HG02642 (cell line): ENCODE data around the gene RILPL1.
"Not testable (repeated sequence)": the region's sequence is repeated elsewhere in the genome, so short reads cannot be mapped to it uniquely, and the experiment has no call there.

Experiments used
- ATAC-seq: cut with Tn5 transposase; IDR thresholded peaks from one replicate; pipeline ENCODE4 v1.9.1; 2021; ENCODE audit warnings: mild to moderate bottlenecking; ENCODE audit not compliant: unreplicated experiment, poor library complexity

The RILPL1 gene

GRCh38 chr12:123499332-123499731 is 34.2 kb downstream of the RILPL1 start:
- no peak for ATAC-seq

DNA sequence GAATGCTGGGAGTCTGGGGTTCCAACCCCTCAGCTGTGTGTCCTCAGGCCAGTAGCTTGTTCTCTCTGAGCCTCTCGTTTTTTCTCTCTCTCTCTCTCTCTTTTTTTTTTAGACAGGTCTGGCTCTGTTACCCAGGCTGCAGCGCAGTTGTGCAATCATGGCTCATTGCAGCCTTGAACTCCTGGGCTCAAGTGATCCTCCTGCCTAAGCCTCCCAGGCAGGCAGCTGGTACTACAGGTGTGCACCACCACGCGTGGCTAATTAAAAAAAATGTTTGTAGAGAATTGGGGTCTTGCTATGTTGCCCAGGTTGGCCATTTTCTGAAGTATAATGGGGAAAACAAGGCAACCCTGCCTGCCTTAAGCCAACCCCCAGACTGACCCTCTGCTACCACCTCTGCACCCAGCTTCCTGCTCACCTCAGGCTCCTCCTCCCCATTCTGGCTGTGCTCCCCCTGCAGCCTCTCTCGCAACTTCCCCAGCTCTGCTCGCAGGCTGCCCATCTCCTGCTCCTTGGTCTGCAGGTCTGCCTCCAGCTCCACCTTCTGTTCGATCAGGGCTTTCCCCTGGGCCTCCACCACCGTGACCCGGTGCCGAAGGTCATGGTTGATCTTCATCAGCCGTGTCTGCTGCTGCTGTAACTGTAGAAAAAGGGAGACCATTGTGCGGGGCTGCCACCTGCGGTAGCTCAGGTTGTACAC is 35.2 kb downstream of the RILPL1 start:
- ATAC-seq = no peak

DNA sequence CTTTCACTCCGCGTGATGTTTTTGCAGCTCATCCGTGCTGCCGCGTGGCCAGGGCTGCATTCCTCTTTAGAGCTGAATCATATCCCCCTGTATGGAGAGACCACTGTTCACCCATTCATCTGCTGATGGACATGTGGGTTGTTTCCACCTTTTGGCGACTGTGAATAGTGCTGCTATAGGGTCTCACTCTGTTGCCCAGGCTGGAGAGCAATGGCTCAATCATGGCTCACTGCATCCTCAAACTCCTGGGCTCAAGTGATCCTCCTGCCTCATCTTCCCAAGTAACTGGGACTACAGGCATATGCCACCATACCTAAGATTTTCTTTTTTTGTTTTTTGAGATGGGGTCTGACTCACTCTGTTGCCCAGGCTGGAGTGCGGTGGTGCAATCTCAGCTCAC is 36.5 kb downstream of the RILPL1 start:
- no peak for ATAC-seq

- ATAC-seq = no peak
Observed at GRCh38 chr12:123494124-123494851, 39.2 kb downstream of the RILPL1 start.

DNA sequence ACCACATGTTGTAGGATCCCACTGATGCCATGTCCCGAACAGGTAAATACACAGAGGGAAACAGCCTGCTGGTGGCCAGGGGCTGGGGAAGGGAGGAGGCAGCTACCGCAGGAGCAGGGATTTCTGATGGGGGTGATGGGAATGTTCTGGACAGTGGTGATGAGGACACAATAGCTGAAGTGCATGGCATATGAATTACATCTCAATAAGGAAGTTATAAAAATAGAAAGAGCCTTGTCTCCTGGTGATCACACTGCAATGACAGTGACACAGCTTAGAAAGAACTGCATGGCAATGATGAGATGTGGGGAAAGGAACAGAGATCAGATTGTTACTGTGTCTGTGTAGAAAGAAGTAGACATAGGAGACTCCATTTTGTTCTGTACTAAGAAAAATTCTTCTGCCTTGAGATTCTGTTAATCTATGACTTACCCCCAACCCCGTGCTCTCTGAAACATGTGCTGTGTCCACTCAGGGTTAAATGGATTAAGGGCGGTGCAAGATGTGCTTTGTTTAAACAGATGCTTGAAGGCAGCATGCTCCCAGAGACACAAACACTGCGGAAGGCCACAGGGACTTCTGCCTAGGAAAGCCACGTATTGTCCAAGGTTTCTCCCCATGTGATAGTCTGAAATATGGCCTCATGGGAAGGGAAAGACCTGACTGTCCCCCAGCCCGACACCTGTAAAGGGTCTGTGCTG is 41.0 kb downstream of the RILPL1 start:
- not testable (repeated sequence) for ATAC-seq

- no peak for ATAC-seq
Observed at GRCh38 chr12:123491481-123491880, 42.0 kb downstream of the RILPL1 start.

- ATAC-seq = no peak
Observed at GRCh38 chr12:123491056-123491455, 42.5 kb downstream of the RILPL1 start.

- ATAC-seq = no peak
Observed at GRCh38 chr12:123490089-123490488, 43.4 kb downstream of the RILPL1 start.

- no peak for ATAC-seq
Observed at GRCh38 chr12:123489580-123489979, 43.9 kb downstream of the RILPL1 start.

GRCh38 chr12:123488539-123489230 is 44.8 kb downstream of the RILPL1 start:
- no peak for ATAC-seq

- ATAC-seq = no peak
Observed at GRCh38 chr12:123487428-123487827, 46.1 kb downstream of the RILPL1 start.

DNA sequence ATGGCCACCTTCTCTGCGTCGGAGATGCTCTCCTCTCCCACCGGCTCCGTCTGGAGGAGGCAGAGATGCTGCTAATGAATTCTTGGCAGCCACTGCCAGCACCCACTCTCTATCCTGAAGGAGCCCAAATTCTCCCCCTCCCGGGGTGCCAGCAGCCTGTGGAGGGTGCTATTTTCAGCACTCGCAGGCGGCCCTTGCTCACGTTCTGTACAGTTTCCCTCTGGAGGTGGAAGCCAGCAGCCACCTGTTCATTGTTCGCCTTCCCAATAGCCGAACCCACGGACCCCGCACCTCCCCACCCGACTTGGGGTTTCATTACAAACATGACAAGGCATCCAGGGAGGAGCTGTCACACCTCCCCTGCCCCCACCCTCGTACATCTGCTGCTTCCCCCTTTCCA is 47.8 kb downstream of the RILPL1 start:
- no peak for ATAC-seq

DNA sequence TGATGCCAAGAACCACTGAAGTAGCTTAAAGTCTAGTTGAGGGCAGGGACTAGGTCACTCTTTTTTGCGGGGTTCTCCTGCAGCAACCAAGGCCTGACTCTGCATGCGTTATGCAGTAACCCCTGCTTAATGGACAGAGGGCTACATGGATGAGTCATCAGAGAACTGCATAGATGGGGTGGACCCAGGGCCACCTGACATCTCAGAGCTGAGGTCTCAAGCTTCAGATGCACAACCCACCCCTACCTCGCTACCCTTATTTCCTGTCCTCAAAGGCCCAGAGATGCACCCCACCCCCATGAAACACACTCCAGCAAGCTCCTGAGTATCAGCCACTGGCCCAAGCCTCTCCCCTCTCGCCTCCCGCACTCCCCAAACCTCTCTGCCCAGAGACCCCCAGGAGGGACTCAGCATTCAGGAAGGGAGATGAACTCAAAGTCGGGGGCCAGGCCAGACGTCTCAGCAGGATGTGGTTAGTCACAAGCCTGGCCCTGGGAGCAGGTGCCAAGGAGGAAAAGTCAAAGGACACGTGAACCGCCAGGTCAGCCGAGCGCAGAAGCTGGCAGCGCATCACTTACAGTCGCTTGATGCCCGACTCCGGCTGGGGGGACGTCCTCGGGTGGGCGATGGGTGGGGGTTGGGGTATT is 49.8 kb downstream of the RILPL1 start:
- ATAC-seq = no peak

DNA sequence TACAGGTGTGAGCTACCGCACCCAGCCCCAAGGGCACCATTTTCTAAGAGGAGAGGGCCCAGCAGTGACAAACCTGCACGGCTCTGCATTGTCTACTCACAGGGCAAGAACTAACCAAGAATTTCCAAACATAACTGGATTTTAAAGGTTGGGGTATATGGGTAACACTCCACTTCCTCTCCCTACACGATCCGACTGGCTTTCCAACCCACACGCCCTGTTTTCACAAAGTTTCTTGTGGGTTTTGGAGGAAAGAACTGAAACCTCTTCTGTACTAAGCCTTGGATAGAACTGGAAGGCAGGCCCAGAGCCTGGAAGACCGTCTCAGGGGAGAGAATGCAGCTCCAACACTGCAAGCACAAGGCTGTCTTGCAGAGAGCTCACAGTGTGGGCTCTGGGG is 50.6 kb downstream of the RILPL1 start:
- no peak for ATAC-seq

DNA sequence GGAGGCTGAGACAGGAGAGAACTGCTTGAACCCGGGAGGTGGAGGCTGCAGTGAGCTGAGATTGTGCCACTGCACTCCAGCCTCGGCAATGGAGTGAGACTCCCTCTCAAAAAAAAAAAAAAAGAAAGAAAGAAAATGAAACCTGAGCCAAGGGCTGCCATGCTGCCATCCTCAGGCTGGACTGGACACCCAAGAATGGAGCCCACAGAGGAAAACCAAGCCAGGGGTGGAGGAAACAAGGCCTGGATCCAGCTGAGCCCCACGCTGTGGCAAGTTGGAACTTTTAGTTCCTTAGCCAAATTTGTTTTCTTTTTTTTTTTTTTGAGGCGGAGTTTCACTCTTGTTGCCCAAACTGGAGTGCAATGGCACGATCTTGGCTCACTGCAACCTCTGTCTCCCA is 52.3 kb downstream of the RILPL1 start:
- not testable (repeated sequence) for ATAC-seq

- ATAC-seq = no peak
Observed at GRCh38 chr12:123479442-123480180, 53.9 kb downstream of the RILPL1 start.

DNA sequence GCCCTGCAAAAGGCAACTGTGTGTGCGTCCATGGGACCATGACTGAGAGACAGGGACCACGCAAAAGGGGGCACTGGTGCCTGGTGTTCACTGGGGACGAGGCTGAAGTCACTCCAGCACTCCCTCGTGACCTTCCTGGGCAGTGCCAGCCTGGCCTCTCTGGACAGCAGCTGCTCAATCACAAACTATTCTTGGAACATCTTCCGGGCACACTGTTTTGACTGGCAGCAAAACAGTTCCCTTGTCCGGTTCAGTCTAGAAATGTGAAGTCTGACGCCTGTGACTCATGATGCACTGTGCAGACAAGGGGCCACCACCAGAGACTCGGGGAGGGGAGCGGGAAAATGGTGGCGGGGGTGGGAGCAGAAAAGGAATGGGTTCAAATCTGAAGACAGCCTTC is 54.8 kb downstream of the RILPL1 start:
- no peak for ATAC-seq

DNA sequence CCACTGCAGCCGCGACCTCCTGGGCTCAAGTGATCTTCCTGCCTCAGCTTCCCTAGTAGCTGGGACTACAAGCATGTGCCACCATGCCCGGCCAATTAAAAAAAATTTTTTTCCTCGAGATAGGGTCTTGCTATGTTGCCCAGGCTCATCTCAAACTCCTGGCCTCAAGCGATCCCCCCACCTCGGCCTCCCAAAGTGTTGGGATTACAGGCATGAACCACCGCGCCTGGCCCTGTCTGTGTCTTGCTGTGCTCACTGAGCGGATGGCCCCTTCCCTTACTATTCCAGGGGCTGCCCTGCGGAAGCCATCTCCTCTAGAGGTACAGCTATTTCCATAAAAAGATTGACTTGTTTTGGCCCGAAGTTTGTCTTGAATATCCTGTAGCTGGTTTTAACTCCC is 55.5 kb downstream of the RILPL1 start:
- no peak for ATAC-seq

DNA sequence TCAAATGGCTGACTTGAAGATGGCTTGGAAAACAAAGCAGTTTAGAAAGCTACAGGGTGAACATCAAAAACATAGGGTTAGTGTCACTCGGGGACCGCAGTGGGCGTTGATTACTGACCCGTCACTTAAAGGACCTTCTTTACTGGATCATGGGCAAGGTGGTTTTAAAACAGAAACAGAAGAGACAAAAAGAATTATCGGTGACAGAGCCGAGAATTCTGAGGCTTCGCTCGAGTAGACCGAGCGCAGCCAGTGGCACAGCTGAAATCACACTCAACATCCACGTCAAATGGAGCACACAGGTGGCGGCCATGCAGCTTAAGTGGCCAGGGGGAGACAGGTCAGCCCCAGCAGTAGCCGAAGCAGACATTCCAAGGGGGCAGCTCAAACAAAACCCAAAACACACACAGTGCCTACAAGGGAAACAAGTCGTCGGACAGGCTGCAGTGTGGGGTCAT is 58.2 kb downstream of the RILPL1 start:
- ATAC-seq = no peak
